Hypothalamus (tissue), 51 donors: ENCODE results near the gene ARID1B.
"Not testable (repeated sequence)": the region's sequence is repeated elsewhere in the genome, so short reads cannot be mapped to it uniquely, and the experiment has no call there.

Source experiments
- DNase-seq, 51 donors: peaks; one replicate each; lab custom pipeline; 2025; lab: John Stamatoyannopoulos, UW

Gene ARID1B

GRCh38 chr6:157033428-157034140 is 256.4 kb downstream of the ARID1B start:
- peak in 1 of 51 donors; percentile 27 for DNase-seq

- DNase-seq = no peak
Observed at GRCh38 chr6:157034436-157035230, 257.5 kb downstream of the ARID1B start.

- DNase-seq = peak in 12 of 51 donors; percentile 5 to 73 (median 18)
Observed at GRCh38 chr6:157035546-157035945, 258.4 kb downstream of the ARID1B start.

- DNase-seq = peak in 8 of 51 donors; percentile 20 to 84 (median 28)
Observed at GRCh38 chr6:157036245-157036711, 259.1 kb downstream of the ARID1B start.

- DNase-seq = peak in 2 of 51 donors; percentile 25
Observed at GRCh38 chr6:157037165-157037564, 260.0 kb downstream of the ARID1B start.

- no peak for DNase-seq
Observed at GRCh38 chr6:157038610-157039009, 261.4 kb downstream of the ARID1B start.

GRCh38 chr6:157039639-157040038 is 262.5 kb downstream of the ARID1B start:
- DNase-seq = not testable (repeated sequence)

GRCh38 chr6:157040191-157040590 is 263.0 kb downstream of the ARID1B start:
- no peak for DNase-seq

- no peak for DNase-seq
Observed at GRCh38 chr6:157045831-157046454, 268.8 kb downstream of the ARID1B start.

- DNase-seq = no peak
Observed at GRCh38 chr6:157046776-157047175, 269.6 kb downstream of the ARID1B start.

- no peak for DNase-seq
Observed at GRCh38 chr6:157047328-157047727, 270.1 kb downstream of the ARID1B start.

- DNase-seq = no peak
Observed at GRCh38 chr6:157047951-157048350, 270.8 kb downstream of the ARID1B start.

- no peak for DNase-seq
Observed at GRCh38 chr6:157049133-157049532, 272.0 kb downstream of the ARID1B start.

- peak in 2 of 51 donors; percentile 8 to 63 for DNase-seq
Observed at GRCh38 chr6:157050537-157051265, 273.5 kb downstream of the ARID1B start.

- no peak for DNase-seq
Observed at GRCh38 chr6:157054531-157054979, 277.4 kb downstream of the ARID1B start.

- DNase-seq = no peak
Observed at GRCh38 chr6:157055863-157056262, 278.7 kb downstream of the ARID1B start.

- no peak for DNase-seq
Observed at GRCh38 chr6:157056275-157056674, 279.1 kb downstream of the ARID1B start.

GRCh38 chr6:157058574-157058973 is 281.4 kb downstream of the ARID1B start:
- DNase-seq = no peak

- DNase-seq = peak in 1 of 51 donors; percentile 20
Observed at GRCh38 chr6:157059781-157060180, 282.6 kb downstream of the ARID1B start.

GRCh38 chr6:157060440-157060952 is 283.3 kb downstream of the ARID1B start:
- DNase-seq = no peak
